ENCODE measurements around the gene SEMA3G.

SEMA3G gene

GRCh38 chr3:52434491-52435115 is 10.3 kb downstream of the SEMA3G start:
- no peak for DNase-seq
- no peaks in the 10 kb centered on the region for H3K36me3 ChIP-seq (replicated peaks)
- no peaks in the 10 kb centered on the region for H3K27me3 ChIP-seq (replicated peaks)
- no peak overlapping the region for H3K27ac ChIP-seq
- in situ Hi-C loops (cut with HindIII; ENCODE audit: low pct_ligation_motif_present, low sequenced_read_pairs): no loop called here
- H3K4me3 ChIP-seq (ENCODE audit: low read depth, low read length): no peak overlapping the region
- TF ChIP-seq CTCF (IDR thresholded peaks at IDR 0.05; ENCODE audit: low read depth, low read length, missing control alignments): no peak

- no peak overlapping the region for H3K27ac ChIP-seq
- no peak overlapping the region for H3K4me3 ChIP-seq (ENCODE audit: low read depth, low read length)
- no peak for TF ChIP-seq CTCF (IDR thresholded peaks at IDR 0.05; ENCODE audit: low read depth, low read length, missing control alignments)
- no peaks in the 10 kb centered on the region for H3K36me3 ChIP-seq (replicated peaks)
- DNase-seq: no peak
- H3K27me3 ChIP-seq (replicated peaks): no peaks in the 10 kb centered on the region
- in situ Hi-C loops (cut with HindIII; ENCODE audit: low pct_ligation_motif_present, low sequenced_read_pairs): no loop called here
These were observed 10.9 kb downstream of the SEMA3G start for GRCh38 chr3:52433996-52434479.

GRCh38 chr3:52433328-52433995 is 11.4 kb downstream of the SEMA3G start:
- no peak for DNase-seq
- H3K36me3 ChIP-seq (replicated peaks): no peaks in the 10 kb centered on the region
- TF ChIP-seq CTCF (IDR thresholded peaks at IDR 0.05; ENCODE audit: low read depth, low read length, missing control alignments): no peak
- in situ Hi-C loops (cut with HindIII; ENCODE audit: low pct_ligation_motif_present, low sequenced_read_pairs): no loop called here
- no peaks in the 10 kb centered on the region for H3K27me3 ChIP-seq (replicated peaks)
- H3K4me3 ChIP-seq (ENCODE audit: low read depth, low read length): no peak overlapping the region
- H3K27ac ChIP-seq: no peak overlapping the region

- in situ Hi-C loops (cut with HindIII; ENCODE audit: low pct_ligation_motif_present, low sequenced_read_pairs): no loop called here
- no peak for TF ChIP-seq CTCF (IDR thresholded peaks at IDR 0.05; ENCODE audit: low read depth, low read length, missing control alignments)
- Histone ChIP-seq H3K4me3 (ENCODE audit: low read depth, low read length) (no peak overlapping the region), H3K27me3 (replicated peaks) (no peaks in the 10 kb centered on the region), H3K27ac (no peak overlapping the region), H3K36me3 (replicated peaks) (no peaks in the 10 kb centered on the region)
- DNase-seq: no peak
These were observed 12.2 kb downstream of the SEMA3G start for GRCh38 chr3:52432691-52433141.

GRCh38 chr3:52432225-52432624 is 12.7 kb downstream of the SEMA3G start:
- DNase-seq: no peak
- TF ChIP-seq CTCF (IDR thresholded peaks at IDR 0.05; ENCODE audit: low read depth, low read length, missing control alignments): no peak
- no peaks in the 10 kb centered on the region for H3K27me3 ChIP-seq (replicated peaks)

More at GRCh38 chr3:52432225-52432624, 12.7 kb downstream of the SEMA3G start:
- in situ Hi-C loops (cut with HindIII; ENCODE audit: low pct_ligation_motif_present, low sequenced_read_pairs): no loop called here
- Histone ChIP-seq H3K36me3 (replicated peaks) (no peaks in the 10 kb centered on the region), H3K4me3 (ENCODE audit: low read depth, low read length) (no peak overlapping the region), H3K27ac (no peak overlapping the region)

Measured in brain microvascular endothelial cell (primary cell).